ENCODE measurements around the gene HLA-DOB.

The HLA-DOB gene

DNA sequence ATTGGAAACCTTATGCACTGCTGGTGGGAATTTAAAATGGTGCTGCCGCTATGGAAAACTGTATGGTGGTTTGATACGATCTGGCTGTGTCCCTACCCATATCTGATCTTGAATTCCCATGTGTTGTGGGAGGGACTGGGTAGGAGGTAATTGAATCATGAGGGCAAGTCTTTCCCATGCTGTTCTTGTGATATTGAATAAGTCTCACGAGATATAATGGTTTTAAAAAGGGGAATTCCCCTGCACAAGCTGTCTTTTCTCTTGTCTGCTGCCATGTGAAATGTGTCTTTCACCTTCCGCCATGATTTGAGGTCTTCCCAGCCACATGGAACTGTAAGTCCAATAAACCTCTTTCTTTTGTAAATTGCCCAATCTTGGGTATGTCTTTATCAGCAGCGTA is 16.9 kb upstream of the HLA-DOB start (continued):
- TF ChIP-seq, protein P1, sequence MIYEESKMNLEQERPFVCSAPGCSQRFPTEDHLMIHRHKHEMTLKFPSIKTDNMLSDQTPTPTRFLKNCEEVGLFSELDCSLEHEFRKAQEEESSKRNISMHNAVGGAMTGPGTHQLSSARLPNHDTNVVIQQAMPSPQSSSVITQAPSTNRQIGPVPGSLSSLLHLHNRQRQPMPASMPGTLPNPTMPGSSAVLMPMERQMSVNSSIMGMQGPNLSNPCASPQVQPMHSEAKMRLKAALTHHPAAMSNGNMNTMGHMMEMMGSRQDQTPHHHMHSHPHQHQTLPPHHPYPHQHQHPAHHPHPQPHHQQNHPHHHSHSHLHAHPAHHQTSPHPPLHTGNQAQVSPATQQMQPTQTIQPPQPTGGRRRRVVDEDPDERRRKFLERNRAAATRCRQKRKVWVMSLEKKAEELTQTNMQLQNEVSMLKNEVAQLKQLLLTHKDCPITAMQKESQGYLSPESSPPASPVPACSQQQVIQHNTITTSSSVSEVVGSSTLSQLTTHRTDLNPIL (CRISPR knock-in tag; IDR thresholded peaks at IDR 0.05; ENCODE audit: low read depth), result no peak
- no peak for TF ChIP-seq RARB (CRISPR knock-in tag; IDR thresholded peaks at IDR 0.05)
- no peak for TF ChIP-seq TCF4 (CRISPR knock-in tag; IDR thresholded peaks at IDR 0.05; ENCODE audit: borderline replicate concordance)
- TF ChIP-seq ZNF8 (CRISPR knock-in tag; IDR thresholded peaks at IDR 0.05), result no peak
- TF ChIP-seq, protein P2, sequence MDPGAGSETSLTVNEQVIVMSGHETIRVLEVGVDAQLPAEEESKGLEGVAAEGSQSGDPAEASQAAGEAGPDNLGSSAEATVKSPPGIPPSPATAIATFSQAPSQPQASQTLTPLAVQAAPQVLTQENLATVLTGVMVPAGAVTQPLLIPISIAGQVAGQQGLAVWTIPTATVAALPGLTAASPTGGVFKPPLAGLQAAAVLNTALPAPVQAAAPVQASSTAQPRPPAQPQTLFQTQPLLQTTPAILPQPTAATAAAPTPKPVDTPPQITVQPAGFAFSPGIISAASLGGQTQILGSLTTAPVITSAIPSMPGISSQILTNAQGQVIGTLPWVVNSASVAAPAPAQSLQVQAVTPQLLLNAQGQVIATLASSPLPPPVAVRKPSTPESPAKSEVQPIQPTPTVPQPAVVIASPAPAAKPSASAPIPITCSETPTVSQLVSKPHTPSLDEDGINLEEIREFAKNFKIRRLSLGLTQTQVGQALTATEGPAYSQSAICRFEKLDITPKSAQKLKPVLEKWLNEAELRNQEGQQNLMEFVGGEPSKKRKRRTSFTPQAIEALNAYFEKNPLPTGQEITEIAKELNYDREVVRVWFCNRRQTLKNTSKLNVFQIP (CRISPR knock-in tag; IDR thresholded peaks at IDR 0.05; ENCODE audit: borderline replicate concordance, low read depth), result no peak
- no peak for TF ChIP-seq ZNF565 (CRISPR knock-in tag; conservative IDR thresholded peaks at IDR 0.05; ENCODE audit: low read depth)
- no peak for TF ChIP-seq ESRRG (CRISPR knock-in tag; IDR thresholded peaks at IDR 0.05)

DNA sequence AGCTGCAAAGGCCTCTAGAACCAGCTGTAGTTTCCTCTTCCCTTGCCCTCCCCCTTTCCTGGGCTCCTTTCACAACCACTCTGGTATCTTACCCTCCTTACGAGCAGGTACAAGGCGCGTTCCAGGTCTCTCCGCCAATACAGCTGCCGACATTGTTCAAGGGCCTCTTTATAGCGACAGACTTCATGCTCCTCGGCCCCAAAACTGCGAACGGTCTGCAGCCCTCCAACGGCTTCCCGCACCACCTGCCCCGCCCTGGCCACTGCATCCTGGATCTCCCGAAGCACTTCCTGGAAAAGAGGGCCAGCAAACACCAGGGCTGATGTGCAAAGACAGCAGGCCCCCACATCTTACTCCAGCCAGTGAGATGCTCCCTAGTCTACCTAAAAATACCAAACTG is 15.7 kb upstream of the HLA-DOB start:
- no peak for TF ChIP-seq CSDC2 (CRISPR knock-in tag; IDR thresholded peaks at IDR 0.05)
- TF ChIP-seq ISL1 (CRISPR knock-in tag; IDR thresholded peaks at IDR 0.05), result no peak
- no peak for TF ChIP-seq SNAI2 (CRISPR knock-in tag; IDR thresholded peaks at IDR 0.05)
- TF ChIP-seq PPARA (CRISPR knock-in tag; IDR thresholded peaks at IDR 0.05; ENCODE audit: borderline replicate concordance), result no peak
- TF ChIP-seq, protein P3, sequence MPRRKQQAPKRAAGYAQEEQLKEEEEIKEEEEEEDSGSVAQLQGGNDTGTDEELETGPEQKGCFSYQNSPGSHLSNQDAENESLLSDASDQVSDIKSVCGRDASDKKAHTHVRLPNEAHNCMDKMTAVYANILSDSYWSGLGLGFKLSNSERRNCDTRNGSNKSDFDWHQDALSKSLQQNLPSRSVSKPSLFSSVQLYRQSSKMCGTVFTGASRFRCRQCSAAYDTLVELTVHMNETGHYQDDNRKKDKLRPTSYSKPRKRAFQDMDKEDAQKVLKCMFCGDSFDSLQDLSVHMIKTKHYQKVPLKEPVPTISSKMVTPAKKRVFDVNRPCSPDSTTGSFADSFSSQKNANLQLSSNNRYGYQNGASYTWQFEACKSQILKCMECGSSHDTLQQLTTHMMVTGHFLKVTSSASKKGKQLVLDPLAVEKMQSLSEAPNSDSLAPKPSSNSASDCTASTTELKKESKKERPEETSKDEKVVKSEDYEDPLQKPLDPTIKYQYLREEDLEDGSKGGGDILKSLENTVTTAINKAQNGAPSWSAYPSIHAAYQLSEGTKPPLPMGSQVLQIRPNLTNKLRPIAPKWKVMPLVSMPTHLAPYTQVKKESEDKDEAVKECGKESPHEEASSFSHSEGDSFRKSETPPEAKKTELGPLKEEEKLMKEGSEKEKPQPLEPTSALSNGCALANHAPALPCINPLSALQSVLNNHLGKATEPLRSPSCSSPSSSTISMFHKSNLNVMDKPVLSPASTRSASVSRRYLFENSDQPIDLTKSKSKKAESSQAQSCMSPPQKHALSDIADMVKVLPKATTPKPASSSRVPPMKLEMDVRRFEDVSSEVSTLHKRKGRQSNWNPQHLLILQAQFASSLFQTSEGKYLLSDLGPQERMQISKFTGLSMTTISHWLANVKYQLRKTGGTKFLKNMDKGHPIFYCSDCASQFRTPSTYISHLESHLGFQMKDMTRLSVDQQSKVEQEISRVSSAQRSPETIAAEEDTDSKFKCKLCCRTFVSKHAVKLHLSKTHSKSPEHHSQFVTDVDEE (CRISPR knock-in tag; IDR thresholded peaks at IDR 0.05), result no peak
- ATAC-seq, result no peak

DNA sequence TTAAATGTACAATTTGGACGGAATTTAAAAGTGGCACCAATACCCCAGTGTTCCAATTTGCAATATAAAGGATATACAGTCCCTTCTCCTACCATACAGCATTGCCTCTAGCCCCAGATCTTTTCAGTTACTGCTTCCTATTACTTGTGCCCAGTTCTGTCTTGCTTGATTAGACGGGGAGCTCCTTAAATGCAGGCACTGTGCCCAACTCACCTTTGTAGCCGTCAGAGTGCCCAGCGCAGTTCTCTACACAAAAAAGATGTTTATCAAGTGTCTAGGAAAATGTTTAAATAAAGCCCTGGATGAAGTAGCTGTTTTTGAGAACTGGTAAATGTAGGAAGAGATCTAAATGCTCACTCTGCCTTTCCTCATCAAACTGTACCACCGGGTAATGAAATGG is 14.1 kb upstream of the HLA-DOB start:
- no peak for ATAC-seq

DNA sequence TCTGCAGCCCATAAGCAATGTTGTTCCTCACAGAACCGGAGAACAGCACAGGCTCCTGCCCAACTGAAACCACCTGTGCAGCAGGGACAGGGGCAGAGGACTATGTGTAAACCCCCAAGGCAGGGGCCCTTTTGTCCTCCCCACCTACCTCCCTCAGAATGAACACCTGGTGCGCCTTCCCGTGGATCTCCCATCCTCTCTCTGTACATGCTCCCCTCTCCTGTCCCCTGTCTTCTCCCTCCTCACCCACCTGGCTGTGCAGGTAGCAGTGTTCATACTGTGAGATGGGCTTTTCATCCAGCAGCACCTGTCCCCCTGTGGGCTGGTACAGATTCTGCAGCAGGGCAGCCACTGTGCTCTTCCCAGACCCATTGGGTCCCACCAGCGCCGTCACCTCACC is 13.2 kb upstream of the HLA-DOB start:
- no peak for ATAC-seq
- TF ChIP-seq ZNF565 (CRISPR knock-in tag; conservative IDR thresholded peaks at IDR 0.05; ENCODE audit: low read depth) (no peak), GLIS3 (CRISPR knock-in tag; IDR thresholded peaks at IDR 0.05) (no peak), OSR1 (CRISPR knock-in tag; IDR thresholded peaks at IDR 0.05) (no peak), SNAI2 (CRISPR knock-in tag; IDR thresholded peaks at IDR 0.05) (no peak), BACH2 (CRISPR knock-in tag; IDR thresholded peaks at IDR 0.05; ENCODE audit: borderline replicate concordance) (no peak), TCF4 (CRISPR knock-in tag; IDR thresholded peaks at IDR 0.05; ENCODE audit: borderline replicate concordance) (no peak), CSDC2 (CRISPR knock-in tag; IDR thresholded peaks at IDR 0.05) (no peak), ZFP30 (CRISPR knock-in tag; IDR thresholded peaks at IDR 0.05) (no peak), ZC3H10 (CRISPR knock-in tag; IDR thresholded peaks at IDR 0.05) (no peak), ISL1 (CRISPR knock-in tag; IDR thresholded peaks at IDR 0.05) (no peak), ESRRG (CRISPR knock-in tag; IDR thresholded peaks at IDR 0.05) (no peak)
- TF ChIP-seq, protein P2 (CRISPR knock-in tag; IDR thresholded peaks at IDR 0.05; ENCODE audit: borderline replicate concordance, low read depth), result no peak
- TF ChIP-seq, protein P4, sequence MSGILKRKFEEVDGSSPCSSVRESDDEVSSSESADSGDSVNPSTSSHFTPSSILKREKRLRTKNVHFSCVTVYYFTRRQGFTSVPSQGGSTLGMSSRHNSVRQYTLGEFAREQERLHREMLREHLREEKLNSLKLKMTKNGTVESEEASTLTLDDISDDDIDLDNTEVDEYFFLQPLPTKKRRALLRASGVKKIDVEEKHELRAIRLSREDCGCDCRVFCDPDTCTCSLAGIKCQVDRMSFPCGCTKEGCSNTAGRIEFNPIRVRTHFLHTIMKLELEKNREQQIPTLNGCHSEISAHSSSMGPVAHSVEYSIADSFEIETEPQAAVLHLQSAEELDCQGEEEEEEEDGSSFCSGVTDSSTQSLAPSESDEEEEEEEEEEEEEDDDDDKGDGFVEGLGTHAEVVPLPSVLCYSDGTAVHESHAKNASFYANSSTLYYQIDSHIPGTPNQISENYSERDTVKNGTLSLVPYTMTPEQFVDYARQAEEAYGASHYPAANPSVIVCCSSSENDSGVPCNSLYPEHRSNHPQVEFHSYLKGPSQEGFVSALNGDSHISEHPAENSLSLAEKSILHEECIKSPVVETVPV (CRISPR knock-in tag; IDR thresholded peaks at IDR 0.05), result no peak
- TF ChIP-seq, protein P3 (CRISPR knock-in tag; IDR thresholded peaks at IDR 0.05), result no peak
- TF ChIP-seq, protein P5, sequence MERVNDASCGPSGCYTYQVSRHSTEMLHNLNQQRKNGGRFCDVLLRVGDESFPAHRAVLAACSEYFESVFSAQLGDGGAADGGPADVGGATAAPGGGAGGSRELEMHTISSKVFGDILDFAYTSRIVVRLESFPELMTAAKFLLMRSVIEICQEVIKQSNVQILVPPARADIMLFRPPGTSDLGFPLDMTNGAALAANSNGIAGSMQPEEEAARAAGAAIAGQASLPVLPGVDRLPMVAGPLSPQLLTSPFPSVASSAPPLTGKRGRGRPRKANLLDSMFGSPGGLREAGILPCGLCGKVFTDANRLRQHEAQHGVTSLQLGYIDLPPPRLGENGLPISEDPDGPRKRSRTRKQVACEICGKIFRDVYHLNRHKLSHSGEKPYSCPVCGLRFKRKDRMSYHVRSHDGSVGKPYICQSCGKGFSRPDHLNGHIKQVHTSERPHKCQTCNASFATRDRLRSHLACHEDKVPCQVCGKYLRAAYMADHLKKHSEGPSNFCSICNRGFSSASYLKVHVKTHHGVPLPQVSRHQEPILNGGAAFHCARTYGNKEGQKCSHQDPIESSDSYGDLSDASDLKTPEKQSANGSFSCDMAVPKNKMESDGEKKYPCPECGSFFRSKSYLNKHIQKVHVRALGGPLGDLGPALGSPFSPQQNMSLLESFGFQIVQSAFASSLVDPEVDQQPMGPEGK (CRISPR knock-in tag; IDR thresholded peaks at IDR 0.05; ENCODE audit: borderline replicate concordance), result no peak

More for the DNA sequence above, 14.1 kb upstream of the HLA-DOB start:
- TF ChIP-seq, protein P4 (CRISPR knock-in tag; IDR thresholded peaks at IDR 0.05), result no peak
- TF ChIP-seq GLIS3 (CRISPR knock-in tag; IDR thresholded peaks at IDR 0.05) (no peak), ZNF565 (CRISPR knock-in tag; conservative IDR thresholded peaks at IDR 0.05; ENCODE audit: low read depth) (no peak)
